PC-9 (cell line): ENCODE measurements around the gene RADIL.

Experiments used
- EZH2 ChIP-seq: fragments of 200-600 bp; sonication (generic); IDR thresholded peaks from 2 replicates; pipeline ENCODE4 v1.8.0; 2017; ENCODE audit warnings: antibody characterized with exemption, low read depth
- TF ChIP-seq, protein P1 (sequence below): fragments of 200-600 bp; sonication (generic); conservative IDR thresholded peaks from 2 replicates; pipeline ENCODE4 v1.6.1; 2017; ENCODE audit warnings: mixed run types, antibody characterized with exemption, mild to moderate bottlenecking, moderate library complexity

DNA sequence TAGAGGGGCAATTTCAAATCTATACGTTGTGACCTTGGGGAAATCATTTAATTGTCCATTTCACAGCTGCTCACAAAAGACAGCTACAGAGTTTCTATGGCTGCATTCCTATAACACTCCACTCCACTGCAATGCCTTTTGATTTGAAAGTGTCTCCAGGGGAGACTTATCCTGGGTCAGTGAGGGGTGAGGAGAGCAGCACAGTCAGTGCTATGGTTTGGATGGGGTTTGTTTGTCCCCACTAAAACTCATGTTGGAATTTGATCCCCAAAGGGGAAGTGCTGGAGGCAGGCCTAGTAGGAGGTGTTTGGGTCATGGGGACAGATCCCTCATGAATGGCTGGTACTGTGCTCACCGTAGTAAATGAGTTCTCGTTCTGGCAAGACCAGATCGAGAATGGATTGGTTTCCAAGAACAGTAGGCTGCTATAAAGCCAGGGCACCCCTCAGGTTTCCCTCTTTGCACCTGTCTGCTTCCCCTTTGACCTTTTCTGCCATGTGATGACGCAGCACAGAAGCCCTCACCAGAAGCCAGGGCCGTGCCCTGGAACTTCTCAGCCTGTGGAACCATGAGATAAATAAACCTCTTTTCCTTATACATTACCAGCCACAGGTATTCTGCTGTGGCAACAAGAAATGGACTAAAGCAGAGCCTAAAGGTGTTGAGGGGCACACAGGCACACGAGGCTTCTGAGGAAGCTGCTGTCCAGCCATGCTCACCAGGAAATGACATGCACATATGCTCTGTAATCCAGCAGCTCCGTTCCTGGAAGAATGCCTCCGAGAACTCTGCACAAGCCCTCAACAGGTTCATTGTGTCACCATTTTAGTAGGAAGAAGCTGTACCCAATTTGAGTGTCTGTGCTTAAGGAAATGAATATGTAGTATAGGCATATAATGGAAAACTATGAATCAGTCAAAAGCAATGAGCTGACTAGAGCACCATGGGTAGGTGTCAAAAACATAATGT is 16.7 kb downstream of the RADIL start:
- TF ChIP-seq, protein P1, sequence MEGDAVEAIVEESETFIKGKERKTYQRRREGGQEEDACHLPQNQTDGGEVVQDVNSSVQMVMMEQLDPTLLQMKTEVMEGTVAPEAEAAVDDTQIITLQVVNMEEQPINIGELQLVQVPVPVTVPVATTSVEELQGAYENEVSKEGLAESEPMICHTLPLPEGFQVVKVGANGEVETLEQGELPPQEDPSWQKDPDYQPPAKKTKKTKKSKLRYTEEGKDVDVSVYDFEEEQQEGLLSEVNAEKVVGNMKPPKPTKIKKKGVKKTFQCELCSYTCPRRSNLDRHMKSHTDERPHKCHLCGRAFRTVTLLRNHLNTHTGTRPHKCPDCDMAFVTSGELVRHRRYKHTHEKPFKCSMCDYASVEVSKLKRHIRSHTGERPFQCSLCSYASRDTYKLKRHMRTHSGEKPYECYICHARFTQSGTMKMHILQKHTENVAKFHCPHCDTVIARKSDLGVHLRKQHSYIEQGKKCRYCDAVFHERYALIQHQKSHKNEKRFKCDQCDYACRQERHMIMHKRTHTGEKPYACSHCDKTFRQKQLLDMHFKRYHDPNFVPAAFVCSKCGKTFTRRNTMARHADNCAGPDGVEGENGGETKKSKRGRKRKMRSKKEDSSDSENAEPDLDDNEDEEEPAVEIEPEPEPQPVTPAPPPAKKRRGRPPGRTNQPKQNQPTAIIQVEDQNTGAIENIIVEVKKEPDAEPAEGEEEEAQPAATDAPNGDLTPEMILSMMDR: no peak
- TF ChIP-seq EZH2: no peak
